GM18505 (cell line): ENCODE measurements around the gene TAX1BP1.

Experiments
- ATAC-seq: cut with Tn5 transposase; IDR thresholded peaks from one replicate; pipeline ENCODE4 v1.9.1; 2021; ENCODE audit not compliant: unreplicated experiment
- POLR2A ChIP-seq: IDR thresholded peaks from 4 replicates; pipeline ENCODE4 v1.6.1; 2011; ENCODE audit warnings: borderline replicate concordance; ENCODE audit not compliant: insufficient read depth, insufficient read length; ENCODE audit errors: extremely low read depth

TAX1BP1 gene

DNA sequence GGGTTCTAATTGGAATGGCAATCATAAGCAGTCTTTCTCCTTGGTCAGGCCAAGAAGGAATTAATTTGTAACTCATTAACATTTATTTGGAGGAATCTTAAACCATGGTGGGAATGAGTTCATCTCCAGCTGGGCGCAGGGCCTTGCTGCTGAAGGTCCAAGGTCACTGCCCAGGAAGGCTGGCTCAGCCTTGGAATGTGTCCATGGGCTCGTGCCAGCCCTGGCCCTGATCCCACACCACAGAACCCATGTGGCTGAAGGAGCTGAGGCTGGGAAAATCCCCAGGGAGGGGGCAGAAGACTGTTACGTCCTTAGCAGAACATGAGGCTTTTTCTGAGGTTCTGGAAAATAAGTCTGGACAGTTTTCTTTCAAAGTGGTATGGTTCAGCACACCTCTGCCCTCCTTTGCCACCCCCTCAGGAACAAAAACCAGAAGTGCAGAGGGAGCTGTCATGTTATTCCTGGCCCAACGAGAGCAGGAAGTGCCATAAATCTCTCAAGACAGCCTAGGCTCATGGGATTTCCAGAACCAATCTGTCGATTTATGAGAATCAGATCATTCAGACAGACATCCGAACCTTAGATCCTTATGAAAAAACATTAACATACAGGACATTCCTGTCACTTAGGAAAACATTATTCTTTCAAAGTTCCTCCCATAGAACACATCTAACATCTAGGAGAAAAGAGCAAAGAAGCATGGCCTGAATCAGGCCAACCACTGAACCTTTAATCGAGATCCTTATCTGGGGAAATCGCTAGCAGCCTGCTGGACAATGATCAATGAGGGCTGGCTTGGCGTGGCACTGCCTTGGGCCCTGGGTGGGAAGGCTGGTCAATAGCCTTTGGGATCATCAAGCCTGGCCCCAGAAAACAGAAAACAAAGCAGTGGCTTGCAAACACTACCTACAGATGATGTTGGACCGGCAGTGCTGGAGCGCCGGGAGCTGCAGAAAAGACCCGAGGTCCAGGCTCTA is 134.3 kb downstream of the TAX1BP1 start:
- TF ChIP-seq POLR2A, result no peak
- no peak for ATAC-seq

DNA sequence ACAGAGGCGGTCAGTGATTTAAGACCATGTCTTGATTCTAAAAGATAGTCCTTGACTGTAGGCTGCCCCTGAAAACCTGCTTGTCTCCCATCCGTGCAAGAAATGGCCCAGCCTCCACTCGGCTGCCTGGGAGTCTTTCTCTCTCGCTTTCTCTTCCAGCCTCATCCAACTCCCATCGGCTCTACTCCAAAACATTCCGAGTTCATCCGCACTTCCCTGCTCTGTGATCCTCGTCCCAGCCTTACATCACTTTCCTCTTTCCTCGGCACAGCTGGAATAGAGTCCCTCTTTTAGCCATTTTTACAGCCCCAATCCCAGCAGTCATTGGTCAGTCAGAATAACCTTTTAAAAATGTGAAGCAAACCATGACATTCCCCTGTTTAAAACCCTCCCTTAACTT is 135.1 kb downstream of the TAX1BP1 start:
- ATAC-seq, result no peak
- TF ChIP-seq POLR2A, result no peak

- no peak for ATAC-seq
- no peak for TF ChIP-seq POLR2A
Measured at GRCh38 chr7:27875832-27876231, 135.9 kb downstream of the TAX1BP1 start.

DNA sequence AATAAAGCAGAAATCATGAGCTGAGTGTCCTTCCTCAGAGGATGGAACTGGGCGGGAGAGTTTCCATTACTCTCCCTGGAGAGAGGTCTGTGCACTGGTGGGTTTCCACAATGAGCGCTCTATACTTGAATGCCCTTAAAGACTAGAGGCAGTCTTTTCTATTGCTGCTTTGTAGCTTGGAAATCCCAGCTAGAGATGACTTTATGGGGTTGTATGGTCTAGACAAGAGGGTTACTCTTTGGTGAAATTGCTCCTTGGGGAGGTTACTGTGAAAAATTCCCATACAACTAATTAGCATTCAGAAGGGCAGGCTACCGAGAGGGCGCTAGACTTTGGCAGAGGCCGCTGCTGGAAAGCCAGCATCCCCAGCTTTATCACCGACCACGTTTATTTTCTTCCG is 136.8 kb downstream of the TAX1BP1 start:
- ATAC-seq, result no peak
- TF ChIP-seq POLR2A, result no peak
